Neural cell (in vitro differentiated cells): ENCODE measurements around the gene PRM2.

Experiments used
- MXI1 ChIP-seq: fragments of 450-650 bp; conservative IDR thresholded peaks from 2 replicates; pipeline ENCODE4 v1.6.1; 2014; ENCODE audit warnings: antibody characterized with exemption, mild to moderate bottlenecking; ENCODE audit not compliant: poor library complexity, severe bottlenecking
- POLR2AphosphoS5 ChIP-seq: IDR thresholded peaks from 2 replicates; pipeline ENCODE4 v1.6.1; 2012
- RAD21 ChIP-seq: fragments of 450-650 bp; conservative IDR thresholded peaks from 2 replicates; pipeline ENCODE4 v1.6.1; 2014; ENCODE audit warnings: antibody characterized with exemption, mild to moderate bottlenecking, moderate library complexity
- TAF1 ChIP-seq: IDR thresholded peaks from 2 replicates; pipeline ENCODE4 v1.6.1; 2012; ENCODE audit warnings: low read depth
- TF ChIP-seq, protein P1 (sequence below): fragments of 450-650 bp; IDR thresholded peaks from 2 replicates; pipeline ENCODE4 v1.5.1; 2014; ENCODE audit warnings: antibody characterized with exemption, mild to moderate bottlenecking, moderate library complexity; ENCODE audit not compliant: poor library complexity, severe bottlenecking

DNA sequence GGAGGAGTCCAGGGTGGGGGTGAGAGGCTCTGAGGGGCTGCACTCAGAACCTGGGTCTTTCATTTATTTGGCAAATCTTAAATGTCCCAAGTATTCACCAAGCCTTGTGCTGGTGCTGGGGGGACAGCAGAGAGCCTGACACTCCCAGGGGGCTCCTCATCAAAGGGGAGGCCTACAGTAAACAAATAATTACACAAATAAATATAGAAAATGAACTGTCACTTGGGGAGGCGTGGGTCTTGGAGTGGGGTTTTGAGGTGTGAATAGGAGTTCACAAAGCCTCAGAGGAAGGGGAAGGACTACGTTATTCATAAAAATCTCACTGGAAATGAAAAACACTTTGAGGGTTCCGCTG is 20.0 kb upstream of the PRM2 start:
- TF ChIP-seq, protein P1, sequence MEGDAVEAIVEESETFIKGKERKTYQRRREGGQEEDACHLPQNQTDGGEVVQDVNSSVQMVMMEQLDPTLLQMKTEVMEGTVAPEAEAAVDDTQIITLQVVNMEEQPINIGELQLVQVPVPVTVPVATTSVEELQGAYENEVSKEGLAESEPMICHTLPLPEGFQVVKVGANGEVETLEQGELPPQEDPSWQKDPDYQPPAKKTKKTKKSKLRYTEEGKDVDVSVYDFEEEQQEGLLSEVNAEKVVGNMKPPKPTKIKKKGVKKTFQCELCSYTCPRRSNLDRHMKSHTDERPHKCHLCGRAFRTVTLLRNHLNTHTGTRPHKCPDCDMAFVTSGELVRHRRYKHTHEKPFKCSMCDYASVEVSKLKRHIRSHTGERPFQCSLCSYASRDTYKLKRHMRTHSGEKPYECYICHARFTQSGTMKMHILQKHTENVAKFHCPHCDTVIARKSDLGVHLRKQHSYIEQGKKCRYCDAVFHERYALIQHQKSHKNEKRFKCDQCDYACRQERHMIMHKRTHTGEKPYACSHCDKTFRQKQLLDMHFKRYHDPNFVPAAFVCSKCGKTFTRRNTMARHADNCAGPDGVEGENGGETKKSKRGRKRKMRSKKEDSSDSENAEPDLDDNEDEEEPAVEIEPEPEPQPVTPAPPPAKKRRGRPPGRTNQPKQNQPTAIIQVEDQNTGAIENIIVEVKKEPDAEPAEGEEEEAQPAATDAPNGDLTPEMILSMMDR = no peak
- TF ChIP-seq POLR2AphosphoS5 (no peak), RAD21 (no peak), TAF1 (no peak), MXI1 (no peak)
